Measurements from ENCODE around the gene SERPINF2.
"Not testable (repeated sequence)": the region's sequence is repeated elsewhere in the genome, so short reads cannot be mapped to it uniquely, and the experiment has no call there.

The SERPINF2 gene

DNA sequence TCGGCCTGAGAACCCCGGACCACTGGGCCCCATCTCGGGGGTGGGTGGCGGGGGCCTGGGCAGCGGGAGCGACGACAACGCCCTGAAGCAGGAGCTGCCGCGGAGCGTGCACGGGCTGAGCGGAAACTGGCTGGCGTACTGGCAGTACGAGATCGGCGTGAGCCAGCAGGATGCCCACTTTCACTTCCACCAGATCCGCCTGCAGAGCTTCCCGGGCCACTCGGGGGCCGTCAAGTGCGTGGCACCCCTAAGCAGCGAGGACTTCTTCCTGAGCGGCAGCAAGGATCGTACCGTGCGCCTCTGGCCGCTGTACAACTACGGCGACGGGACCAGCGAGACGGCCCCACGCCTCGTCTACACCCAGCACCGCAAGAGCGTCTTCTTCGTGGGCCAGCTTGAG lies 8.9 kb upstream of the SERPINF2 start:
- in situ Hi-C loops (cut with MboI; ENCODE audit: low sequenced_read_pairs) = no loop called here

DNA sequence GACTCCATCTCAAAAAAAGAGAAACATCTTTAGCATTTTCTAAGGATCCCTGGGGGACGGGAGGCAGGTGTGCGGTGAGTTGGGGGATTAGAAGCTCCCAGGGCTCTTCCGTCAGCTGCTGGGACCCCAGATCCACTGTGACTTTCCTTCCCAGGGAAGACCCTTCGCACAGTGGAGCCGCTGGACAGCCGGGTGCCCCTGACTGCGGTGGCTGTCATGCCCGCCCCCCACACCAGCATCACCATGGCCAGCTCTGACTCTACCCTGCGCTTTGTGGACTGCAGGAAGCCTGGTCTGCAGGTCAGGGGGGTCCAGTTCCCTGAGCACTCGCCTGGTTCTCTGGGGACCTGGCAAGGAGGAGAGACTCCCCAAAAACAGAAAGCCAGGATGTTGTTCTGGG lies 7.3 kb upstream of the SERPINF2 start:
- in situ Hi-C loops (cut with MboI; ENCODE audit: low sequenced_read_pairs) = no loop called here

DNA sequence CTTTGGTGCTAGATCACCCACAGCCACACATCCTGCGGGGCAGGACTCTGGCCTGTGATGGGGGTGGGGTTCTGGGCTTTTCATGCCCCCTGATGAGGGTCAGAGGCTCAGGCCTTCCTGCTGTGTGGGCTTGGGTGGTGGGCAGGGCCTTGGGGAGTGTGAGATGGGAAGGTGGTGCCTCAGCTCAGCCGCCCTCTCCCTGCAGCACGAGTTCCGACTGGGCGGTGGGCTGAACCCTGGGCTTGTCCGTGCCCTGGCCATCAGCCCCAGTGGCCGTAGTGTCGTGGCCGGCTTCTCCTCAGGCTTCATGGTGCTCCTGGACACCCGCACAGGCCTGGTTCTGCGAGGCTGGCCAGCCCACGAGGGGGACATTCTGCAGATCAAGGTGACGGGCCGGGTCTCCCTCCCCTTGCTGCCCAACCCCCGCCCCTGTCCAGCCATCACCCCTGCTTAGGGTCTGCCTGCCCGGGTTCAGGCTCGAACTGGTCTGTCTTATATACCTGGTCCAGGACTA lies 6.8 kb upstream of the SERPINF2 start:
- in situ Hi-C loops (cut with MboI; ENCODE audit: low sequenced_read_pairs) = no loop called here

- in situ Hi-C loops (cut with MboI; ENCODE audit: low sequenced_read_pairs) = no loop called here
Measured at GRCh38 chr17:1736348-1737281, 6.1 kb upstream of the SERPINF2 start.

DNA sequence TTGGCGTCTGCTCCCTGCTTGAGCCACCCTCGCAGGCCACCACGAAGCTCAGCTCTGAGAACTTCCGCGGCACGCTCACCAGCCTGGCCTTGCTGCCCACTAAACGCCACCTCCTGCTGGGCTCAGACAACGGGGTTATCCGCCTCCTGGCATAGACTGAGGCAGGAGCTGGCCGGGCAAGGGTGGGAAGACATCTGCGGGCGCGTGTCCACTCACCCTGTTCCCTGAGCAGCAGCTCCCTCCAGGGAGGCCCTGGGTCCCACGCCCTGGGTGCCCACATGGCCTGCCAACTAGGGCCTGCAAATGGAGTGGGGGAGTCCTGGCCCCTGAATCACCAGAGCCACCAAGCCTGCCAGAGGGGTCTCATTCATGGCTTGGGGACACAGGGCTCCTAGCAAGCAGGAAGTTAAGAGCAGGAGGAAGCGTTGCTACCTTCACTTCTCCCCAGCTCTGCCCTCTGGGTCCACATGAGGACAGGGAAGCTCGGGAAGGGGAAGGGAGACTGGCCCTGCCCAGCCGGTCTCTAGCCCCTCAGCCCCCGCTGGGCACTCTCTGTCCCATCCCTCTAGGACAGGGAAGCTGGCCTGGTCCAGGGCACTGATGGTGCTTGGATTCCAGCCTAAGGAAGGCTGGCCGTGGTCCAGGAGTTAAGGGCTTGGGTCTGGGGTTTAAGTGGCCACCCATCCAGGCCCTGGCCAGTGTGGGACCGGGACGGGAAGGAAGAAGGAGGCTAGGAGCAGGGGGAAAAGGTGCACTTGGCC lies 5.0 kb upstream of the SERPINF2 start:
- in situ Hi-C loops (cut with MboI; ENCODE audit: low sequenced_read_pairs) = no loop called here

- in situ Hi-C loops (cut with MboI; ENCODE audit: low sequenced_read_pairs) = not testable (repeated sequence)
Measured at GRCh38 chr17:1741899-1742298, 772 bp upstream of the SERPINF2 start.

DNA sequence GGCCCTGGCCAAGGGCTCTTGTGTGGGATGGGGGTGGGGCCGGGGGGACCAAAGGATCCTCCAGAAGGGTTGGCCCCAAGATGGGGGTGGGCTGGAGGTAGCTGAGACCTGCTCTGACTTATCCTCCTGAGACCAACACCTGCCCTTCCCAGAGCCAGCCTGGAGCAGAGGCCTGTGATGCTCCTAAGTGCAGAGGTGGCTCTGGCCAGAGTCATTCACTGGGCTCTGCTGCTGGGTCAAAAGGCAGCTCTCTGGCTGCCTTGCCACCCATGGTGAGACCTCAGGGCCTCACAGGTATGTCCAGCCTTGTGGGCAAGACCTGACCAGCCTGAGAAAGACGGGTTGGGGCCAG lies 393 bp downstream of the SERPINF2 start:
- in situ Hi-C loops (cut with MboI; ENCODE audit: low sequenced_read_pairs) = no loop called here

GRCh38 chr17:1744551-1745512 lies 2.2 kb downstream of the SERPINF2 start:
- in situ Hi-C loops (cut with MboI; ENCODE audit: low sequenced_read_pairs) = no loop called here

DNA sequence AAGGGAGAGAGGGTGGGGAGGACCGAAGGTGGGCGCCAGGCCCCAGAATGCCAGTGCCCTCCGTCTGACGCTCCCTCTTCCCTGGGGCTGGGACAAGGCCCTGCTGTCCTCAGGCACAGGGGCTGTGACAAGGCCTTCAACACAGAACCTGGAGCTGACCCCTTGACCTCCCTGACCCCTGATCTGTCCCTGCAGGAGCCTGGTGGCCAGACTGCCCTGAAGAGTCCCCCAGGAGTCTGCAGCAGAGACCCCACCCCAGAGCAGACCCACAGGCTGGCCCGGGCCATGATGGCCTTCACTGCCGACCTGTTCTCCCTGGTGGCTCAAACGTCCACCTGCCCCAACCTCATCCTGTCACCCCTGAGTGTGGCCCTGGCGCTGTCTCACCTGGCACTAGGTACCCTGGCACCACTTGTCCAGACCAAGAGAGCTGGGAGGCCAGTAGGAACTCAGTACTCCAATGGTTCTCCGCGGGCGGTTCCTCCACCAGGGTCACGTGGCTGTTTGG lies 2.9 kb downstream of the SERPINF2 start:
- in situ Hi-C loops (cut with MboI; ENCODE audit: low sequenced_read_pairs) = no loop called here

DNA sequence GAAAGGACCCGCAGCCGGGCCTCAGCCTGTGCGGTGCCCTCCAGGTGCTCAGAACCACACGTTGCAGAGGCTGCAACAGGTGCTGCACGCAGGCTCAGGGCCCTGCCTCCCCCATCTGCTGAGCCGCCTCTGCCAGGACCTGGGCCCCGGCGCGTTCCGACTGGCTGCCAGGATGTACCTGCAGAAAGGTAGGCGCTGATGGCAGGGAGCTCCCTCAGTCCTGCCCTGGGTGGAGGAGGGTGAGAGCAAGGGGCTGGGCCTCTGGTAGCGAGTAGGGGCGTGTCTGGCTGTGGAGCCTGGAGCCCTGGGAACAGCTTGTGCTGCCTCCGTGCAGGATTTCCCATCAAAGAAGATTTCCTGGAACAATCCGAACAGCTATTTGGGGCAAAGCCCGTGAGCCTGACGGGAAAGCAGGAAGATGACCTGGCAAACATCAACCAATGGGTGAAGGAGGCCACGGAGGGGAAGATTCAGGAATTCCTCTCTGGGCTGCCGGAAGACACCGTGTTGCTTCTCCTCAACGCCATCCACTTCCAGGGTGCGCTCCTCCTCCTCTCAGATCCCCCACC lies 4.4 kb downstream of the SERPINF2 start:
- in situ Hi-C loops (cut with MboI; ENCODE audit: low sequenced_read_pairs) = no loop called here

DNA sequence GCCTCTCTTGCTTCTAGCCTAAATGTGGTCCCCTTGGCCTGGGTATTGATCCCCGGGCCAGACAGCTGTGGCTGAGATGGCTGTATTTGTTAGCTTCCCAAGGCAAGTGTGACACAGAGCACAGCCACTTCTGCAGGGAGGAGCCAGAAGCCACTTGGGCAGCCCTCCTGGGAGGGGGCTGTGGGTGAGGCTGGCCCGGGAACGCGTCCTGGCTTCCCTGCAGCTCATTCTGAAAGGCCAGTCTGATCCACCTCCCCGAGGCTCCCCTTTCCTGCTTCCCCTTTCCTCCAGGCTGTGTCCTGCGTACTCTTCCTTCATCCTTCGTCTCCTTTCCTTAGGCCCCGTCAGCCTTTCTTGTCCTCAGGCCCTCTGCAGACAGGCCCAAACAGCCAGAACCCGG lies 8.0 kb downstream of the SERPINF2 start:
- in situ Hi-C loops (cut with MboI; ENCODE audit: low sequenced_read_pairs) = no loop called here

DNA sequence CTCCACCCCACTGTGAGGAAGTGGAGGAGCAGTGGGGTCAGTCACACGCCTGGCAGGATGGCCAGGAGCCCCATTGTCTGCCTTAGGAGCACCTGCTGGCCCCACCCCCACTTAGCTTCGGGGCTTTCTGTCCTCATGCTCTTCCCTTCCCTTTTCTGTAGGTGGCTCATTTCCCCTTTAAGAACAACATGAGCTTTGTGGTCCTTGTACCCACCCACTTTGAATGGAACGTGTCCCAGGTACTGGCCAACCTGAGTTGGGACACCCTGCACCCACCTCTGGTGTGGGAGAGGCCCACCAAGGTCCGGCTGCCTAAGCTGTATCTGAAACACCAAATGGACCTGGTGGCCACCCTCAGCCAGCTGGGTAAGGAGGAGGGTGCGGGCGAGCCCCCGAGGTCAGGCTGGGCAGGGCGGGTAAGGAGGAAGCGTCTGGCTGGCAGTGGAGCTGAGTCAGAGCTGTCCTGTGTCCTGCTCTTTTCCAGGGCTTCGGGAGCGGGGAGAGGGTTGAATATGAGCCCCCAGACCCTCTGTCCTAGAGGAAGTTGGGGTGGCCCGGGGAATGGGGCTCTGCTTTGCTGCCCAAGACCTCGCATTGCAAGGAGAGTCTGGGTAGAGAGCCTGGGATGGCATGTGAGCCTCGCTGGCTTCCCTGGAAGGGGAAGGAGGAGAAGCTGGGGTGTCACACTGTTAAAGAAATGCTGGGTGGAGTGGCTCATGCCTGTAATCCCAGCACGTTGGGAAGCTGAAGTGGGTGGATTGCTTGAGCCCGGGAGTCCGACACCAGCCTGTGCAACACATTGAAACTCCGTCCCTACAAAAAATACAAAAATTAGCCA lies 10.0 kb downstream of the SERPINF2 start:
- in situ Hi-C loops (cut with MboI; ENCODE audit: low sequenced_read_pairs) = no loop called here

GRCh38 chr17:1753767-1754429 lies 11.2 kb downstream of the SERPINF2 start:
- in situ Hi-C loops (cut with MboI; ENCODE audit: low sequenced_read_pairs) = no loop called here

- in situ Hi-C loops (cut with MboI; ENCODE audit: low sequenced_read_pairs) = no loop called here
Measured at GRCh38 chr17:1754430-1755112, 11.9 kb downstream of the SERPINF2 start.

DNA sequence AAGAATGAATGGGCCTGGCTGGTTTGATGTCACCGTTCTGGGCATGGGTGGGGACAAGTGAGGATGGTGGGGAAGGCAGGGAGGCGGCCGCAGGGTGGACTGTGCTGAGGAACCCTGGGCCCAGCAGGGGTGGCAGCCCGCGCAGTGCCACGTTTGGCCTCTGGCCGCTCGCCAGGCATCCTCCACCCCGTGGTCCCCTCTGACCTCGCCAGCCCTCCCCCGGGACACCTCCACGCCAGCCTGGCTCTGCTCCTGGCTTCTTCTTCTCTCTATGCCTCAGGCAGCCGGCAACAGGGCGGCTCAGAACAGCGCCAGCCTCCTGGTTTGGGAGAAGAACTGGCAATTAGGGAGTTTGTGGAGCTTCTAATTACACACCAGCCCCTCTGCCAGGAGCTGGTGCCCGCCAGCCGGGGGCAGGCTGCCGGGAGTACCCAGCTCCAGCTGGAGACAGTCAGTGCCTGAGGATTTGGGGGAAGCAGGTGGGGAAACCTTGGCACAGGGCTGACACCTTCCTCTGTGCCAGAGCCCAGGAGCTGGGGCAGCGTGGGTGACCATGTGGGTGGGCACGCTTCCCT lies 12.7 kb downstream of the SERPINF2 start:
- in situ Hi-C loops (cut with MboI; ENCODE audit: low sequenced_read_pairs) = no loop called here

DNA sequence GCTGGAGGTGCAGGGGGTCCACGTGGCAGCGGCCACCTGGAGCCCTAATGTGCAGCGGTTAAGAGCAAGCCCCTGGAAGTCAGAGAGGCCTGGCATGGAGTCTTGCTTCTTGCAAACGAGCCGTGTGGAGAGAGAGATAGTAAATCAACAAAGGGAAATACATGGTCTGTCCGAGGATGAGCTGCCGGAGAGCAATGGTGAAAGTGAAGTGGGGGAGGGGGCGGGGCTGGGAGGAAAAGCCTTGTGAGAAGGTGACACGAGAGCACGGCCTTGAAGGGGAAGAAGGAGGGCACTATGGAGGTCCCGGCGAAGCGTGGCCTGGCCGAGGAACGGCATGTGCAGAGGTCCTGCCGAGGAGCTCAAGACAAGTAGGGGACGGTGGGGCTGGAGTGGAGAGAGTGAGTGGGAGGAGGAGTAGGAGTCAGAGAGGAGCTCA lies 13.2 kb downstream of the SERPINF2 start:
- in situ Hi-C loops (cut with MboI; ENCODE audit: low sequenced_read_pairs) = no loop called here

DNA sequence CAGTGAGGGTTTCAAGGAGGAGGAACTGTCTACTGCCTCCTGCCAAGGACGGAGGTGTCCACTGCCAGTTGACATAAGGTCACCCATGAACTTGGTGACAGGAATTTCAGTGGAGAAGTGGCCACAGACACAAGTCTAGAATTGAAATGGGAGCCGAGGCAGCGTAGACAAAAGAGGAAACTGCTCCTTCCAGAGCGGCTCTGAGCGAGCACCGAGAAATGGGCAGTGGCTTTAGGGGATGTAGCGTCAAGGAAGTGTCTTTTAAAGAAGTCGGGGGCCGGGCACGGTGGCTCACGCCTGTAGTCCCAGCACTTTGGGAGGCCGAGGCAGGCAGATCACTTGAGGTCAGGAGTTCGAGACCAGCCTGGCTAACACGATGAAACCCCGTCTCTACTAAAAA lies 16.1 kb downstream of the SERPINF2 start:
- in situ Hi-C loops (cut with MboI; ENCODE audit: low sequenced_read_pairs) = no loop called here

GRCh38 chr17:1759529-1759928 lies 16.9 kb downstream of the SERPINF2 start:
- in situ Hi-C loops (cut with MboI; ENCODE audit: low sequenced_read_pairs) = no loop called here
